NCI-H1105 treated with DMSO at 0.1 percent for 48 hours (cell line): ENCODE data around the gene KCNMA1.

Experiments
- DNase-seq: peaks from one replicate; lab custom pipeline; 2025; lab: John Stamatoyannopoulos, UW

Gene KCNMA1

DNA sequence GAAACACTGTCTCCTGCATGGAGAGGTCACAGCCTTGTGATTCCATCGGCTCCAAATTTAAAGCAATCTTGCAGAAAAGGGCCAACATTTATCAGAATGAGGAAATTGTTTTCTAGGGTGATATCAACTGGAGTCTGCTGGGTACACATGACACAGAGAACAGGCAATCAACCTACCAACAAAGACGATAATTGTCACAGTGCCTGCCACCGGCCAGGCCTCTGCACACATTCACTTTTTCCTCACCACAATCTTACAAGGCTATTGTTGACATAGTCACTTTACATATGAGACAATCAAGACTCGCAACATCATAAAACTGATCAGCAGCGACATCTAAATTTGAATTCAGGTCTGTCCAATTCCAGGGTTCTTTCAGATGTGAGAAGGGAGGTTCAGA, 189.4 kb downstream of the KCNMA1 start:
- DNase-seq: no peak

DNA sequence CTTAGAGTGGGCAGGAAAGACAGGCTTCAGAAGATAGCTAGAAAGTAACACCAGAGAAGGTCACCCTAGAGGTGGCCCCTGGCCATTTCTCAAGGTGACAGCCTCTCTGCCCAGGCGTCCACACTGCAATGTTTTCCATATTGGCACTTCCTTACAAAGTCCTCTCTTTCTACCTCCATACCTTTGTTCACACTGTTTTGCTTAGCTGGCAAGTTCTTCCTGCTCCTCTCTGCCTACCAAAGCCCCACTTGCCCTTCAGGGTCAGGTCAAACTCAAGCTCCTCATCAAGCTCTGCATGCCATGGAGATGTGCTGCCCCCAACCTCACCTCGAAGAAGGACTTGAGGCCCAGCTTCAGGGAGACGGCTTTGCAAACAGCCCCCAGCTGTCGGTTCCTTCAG, 190.9 kb downstream of the KCNMA1 start:
- DNase-seq: no peak

DNA sequence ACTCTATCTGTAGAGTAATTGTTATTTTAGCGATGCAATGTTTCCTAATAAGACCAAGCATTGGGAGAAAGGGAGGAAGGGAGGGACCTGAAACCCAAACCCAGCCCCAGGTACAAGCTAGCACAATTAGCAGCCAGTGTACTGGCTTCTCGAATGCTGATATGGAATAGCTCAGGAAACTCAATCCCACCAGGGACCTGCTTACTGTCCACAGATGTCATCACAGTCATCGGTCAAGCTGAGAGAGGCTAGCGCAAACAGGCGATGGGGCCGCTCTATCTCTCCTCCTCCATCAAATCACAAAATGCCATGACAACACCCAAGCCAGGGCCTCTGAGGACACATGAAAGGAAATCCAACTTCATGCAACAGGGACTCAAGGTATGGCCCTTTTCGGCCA, 192.1 kb downstream of the KCNMA1 start:
- no peak for DNase-seq

DNA sequence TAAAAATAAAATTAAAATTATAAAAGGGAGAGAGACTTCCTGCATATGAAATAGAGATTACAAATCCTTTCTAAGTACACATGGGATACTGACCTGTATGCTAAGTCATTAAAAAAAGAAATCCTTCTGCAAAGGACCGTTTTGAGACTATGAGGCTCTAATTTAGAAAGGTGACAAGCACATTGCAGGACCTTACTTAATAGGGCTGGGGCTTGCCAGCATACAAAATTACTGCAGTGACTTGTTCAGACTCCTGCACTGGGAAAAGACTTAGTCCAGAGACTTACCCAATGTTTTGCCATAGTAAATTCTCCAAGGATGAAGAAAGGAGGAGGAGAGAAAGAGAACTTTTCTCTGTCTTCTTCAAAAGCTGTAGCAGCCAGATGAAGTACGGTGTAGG, 193.6 kb downstream of the KCNMA1 start:
- no peak for DNase-seq

DNA sequence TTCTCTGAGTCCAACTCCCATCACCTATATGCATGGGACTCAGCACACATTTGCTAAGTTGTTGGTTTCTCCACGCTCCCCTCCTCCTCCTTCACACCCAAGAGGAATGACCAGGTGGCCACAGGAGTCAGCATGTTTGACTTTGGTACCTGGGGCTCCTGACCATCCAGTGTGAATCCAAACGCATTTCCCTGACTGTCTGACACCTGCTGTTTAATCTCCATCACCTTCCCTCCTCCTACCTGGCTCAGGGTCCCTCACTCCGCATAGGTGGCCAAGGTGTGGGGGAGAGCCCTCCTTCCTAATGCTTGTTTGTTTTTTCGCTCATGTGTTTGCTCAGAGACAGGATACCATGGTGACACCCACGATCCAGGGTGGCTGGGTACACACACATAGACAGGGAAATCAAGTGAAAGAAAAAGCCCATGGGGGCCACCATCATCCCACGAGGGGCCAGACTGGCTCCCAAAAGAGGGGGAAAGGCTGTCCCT, 194.9 kb downstream of the KCNMA1 start:
- no peak for DNase-seq

DNA sequence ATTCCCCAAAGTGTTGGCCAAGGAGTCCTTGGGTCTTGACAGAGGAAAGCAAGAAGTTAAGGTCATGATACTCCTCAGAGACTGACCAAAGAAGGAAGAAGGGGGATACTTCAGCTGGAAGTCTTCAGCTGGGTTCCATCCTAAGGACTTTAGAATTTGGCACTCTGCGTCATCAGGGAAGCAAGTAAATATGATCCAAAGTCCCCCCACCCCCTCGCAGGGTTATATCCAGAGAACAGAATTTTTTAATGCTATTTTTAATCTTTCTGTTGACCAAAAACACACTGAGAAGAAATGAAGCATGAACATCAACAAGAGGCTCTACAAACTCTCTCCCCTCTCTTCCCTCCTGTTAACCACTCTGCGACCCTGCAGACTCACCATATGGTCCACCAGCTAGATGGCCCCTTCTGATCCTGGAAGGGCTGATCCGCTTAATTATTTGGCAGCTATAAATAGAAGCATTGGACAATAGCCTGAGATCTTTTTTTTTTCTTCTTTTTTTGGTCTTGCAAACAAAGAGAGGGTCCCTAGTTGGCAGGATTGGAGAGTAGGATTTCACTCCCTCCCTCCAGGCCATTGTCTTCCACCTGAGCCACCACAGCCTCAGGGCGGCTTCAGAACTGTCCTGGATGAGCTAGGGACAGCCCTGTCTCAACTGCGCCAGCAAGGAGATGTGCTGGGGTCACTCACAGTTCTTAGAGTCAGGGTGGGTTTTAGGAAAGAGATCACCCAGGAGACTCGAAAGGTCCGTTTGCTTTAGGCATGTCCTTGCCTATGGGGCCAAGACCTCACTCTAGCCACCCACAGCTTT, 196.0 kb downstream of the KCNMA1 start:
- no peak for DNase-seq

DNA sequence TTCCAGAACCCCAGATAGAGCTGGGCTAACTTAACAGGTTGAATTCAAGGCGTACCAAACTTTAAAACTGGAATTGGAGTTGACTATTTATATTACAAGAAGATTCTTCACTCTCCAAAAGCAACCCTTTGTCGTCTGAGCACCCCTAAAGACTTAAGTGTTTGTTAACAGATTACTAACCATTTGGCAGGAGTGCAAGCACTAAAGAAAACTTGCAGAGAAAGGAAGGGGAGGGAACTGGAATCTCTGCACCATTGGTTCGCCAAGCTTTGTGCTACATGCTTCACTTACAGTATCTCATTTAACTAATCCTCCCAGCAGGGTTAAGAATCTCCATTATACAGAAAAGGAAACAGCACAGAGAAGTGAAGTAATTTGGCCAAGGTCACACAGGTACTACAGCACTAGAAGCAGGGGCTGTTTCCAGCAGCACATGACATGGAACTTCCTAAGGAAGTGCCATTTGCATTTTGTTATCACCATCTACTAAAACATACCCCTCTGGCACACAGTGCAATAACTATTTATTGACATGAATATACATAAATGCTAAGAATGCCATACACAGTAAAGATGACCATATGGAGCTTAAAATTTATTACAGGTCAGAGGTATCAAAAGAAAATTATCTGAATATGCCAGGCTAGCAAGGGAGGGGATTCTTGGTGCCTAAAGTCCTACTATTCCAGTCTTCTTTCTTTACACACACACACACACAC, 201.2 kb downstream of the KCNMA1 start:
- DNase-seq: no peak

DNA sequence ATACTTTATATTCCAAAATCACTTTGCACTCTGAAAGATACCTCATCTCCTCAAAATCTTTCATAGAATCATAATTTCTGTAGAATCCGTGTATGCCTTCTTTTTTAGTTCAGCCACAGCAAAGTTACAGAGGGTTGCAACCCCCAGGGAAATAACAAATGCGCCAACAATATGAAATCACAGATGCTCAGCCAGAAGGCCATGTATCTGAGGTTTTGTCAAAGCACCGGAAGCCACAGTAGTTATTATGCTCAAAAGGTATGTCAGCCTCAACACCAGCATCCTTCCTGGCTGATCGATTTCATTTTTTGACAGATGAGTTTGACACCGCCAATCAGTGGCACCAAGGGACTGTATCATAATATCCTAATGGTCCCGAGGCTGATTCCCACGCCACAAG, 204.1 kb downstream of the KCNMA1 start:
- DNase-seq: no peak

DNA sequence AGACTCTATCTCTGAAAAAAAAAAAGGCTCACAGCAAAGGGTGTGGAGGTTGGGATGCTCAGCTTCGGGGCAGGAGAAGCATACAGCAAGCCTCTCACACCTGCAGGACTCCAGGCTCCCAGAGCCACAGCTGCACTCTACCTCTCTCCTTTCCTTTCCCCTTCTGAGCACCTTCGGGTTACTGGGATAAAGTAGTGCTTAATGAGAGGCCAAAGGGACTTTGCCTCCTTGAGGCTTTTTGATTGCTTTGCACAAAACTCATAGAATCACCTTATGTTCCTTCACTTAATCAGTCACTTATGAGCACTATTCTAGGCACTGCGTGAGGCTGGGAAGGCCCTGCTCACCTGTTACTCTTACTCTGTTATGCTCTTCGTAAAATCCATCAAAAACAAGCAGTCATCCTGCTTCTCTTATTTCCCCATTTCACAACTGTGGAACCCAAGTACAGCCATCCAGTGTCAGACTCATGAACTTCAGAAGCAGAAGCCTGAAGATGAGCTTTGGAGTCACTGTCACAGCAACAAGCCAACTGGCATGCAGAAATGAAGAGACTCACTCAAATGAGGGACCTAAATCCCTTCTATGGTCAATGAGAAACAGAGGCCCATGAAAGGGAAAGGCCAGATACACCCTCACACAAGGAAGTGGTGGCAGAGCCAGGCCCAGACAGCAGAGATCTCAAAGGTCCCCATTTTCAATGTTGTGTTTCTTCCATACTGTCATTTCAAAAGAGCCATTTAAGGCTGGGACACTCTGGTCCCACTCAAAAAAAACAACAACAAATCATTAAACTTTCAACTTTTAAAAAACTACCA, 205.4 kb downstream of the KCNMA1 start:
- DNase-seq: no peak

DNA sequence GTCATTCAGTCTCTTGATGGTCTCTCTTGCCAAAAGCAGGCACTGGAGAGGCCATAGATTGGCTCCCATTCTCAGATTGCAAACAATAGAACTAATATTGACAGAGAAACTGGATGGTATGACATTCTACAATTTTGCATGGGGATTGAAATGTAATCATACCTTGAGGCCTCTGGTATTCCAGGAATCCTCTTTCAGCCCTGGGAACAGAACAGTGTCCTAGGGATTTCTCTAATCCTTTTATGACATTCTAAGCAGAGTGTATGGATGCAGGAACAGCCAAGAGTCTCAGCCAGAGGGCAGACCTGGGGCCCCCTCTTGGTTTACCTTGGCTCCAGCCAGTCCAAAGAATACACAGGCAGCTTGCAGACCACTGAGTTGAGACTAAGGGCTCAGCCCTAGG, 206.4 kb downstream of the KCNMA1 start:
- DNase-seq: no peak

DNA sequence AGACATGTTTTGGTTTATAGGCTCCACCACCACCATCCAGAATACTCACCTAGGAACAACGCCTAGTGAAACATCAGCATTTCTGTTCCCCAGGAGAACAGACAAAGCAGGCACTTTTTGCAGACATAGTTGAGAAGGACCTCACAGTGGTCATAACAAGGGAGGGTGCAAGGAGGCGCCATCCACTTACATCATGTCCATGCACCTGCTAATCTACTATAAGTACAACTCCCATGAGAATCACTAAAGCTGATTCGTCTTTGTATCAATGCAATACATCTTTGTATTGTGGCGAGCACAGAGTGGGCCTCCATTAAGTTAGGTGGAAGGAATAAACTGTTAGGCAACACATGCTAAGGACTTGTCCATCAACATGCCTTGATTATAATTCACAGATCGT, 207.1 kb downstream of the KCNMA1 start:
- no peak for DNase-seq

DNA sequence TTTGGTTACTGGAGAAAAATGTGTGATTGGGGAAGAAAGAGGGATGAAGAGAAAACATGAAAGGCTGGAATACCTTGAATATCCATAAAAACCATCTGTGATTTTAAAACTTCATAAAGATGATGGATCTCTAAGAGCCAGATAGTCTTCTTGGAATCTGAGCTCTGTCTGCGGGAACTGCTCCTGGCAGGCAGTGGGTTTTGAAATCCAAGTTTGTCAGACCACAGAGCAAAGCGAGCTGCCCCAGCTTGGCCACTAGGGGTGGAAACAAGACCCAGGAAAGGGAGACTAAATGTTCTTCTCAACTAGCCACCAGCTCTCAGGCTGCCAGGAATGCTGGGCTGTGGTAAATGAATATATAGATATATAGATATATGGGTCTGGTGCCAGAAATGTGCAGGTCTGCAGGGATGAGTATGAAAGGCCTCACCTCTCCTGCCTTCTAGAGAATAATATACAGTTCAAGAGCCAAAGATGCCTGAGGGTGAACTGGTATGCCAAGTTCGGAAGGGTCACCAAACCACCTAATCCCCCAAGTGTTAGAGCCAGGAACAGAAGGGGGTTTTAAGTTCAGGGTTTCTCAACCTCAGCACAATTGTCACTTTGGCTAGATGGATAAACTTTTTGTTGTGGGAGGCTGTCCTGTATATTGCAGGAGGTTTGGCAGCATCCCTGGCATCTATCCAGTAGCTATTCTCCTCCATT, 208.8 kb downstream of the KCNMA1 start:
- DNase-seq: no peak

DNA sequence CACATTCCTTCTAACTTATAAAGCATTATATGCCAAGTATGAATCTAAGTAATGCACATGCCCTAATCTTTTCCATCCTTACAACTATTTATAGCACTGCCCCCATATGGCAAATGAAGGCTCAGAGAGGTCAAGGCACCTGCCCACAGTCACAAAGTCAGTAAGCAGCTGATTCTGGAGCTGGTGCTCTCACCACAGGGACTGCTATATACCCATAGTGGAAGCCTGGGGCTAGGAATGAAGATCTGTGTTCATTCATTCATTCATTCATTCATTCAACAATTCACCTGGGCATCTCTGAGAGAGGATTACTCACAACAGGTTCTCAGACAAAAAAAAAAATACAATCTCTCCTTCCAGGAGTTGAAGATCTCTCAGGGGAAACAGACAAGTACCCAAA, 213.4 kb downstream of the KCNMA1 start:
- no peak for DNase-seq

DNA sequence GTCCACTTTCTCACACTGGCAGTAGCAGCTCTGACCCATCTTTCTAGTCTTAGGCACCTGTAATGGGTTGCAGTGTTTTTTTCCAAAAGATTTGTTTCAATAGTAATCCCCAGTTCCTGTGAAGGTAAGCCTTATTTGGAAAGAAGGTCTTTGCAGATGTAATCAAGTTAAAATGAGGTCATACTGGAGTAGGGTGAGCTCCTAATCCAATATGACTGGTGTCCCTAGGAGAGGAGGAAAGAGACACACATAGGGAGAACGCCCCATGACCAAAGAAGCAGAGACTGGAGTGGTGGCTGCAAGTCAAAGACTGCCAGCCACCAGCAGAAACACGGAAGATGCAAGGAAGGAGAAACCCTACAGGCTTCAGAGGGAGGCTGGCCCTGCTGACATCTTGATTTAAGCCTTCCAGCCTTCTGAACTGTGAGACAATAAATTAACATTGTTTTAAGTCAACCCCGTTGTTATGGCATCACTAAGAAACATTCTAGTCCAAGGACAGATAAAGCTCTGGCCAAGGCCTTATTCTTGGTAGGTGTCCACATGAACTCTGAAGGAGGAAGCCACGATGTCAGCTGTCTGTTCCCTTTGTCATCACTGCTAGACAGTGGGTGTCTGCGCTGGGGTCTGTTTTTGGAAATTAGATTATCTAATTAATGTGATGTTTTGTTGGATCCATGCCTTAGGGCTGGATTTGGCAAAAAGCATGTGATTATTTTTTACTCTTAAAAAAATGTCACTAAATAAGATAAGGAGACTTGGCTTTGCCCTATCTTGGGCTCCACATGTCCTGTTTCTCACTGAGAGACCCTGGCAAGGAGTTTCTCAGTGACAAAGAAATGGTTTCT, 214.9 kb downstream of the KCNMA1 start:
- DNase-seq: no peak

DNA sequence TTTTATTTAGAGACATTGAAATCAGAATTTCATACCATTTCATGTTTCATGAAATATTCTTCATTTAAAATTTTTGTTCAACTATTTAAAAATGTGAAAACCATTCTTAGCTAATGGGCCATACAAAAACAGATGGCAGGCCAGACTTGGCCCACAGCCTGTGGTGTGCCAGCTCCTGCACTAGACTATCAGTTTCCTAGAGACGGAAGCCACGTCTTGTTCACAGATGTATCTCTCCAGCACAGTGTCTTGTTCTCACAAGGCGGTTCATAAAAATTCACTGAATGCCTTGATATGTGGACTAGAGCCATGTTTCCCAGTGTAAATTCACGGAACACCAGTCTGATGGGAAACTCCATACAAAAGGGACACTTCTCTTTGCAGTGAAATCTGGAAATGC, 216.0 kb downstream of the KCNMA1 start:
- no peak for DNase-seq

DNA sequence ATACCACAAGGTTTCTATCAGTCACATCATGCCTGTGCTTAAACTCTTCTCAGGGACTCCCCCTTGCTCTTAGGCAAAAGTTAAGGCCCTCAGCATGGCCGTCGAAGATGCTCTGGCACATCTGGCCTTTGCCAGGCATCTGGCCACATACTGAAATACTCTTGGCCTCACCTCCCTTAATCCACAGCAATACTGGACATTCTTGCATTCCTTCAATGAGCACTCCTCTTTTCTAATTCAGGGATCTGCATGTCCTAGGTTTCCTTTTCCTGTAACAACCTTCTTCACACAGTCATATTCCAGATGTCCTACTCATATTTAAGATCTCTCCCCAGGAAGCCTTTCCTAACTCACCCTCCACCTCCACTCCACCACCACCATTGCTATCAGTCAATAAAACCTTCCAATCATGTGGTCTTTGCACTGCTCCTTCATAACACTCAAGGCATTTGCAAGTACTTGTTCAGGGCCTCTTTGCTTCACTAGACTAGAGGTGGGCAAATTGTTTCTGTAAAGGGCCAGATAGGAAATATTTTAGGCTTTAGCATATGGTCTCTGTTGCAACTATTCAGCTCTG, 216.6 kb downstream of the KCNMA1 start:
- no peak for DNase-seq

DNA sequence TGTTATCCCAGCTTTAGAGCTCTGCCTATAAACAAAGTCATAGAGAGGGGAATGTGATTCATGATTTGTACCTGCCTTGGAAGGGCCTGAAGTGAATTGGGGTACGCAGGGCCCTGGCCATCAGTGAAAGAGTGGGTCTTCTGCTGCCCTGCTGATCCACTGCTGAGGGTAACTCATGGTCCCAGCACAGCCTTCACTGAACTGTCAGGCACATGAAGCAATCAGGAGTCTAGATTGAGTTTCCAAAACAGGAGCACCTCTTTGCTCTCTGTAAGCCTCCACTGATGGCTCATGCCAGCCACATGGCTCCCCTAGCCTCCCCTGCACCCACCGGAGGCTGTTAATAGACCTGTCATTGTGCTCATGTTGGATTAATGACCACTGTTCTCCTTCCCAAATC, 217.6 kb downstream of the KCNMA1 start:
- DNase-seq: no peak

DNA sequence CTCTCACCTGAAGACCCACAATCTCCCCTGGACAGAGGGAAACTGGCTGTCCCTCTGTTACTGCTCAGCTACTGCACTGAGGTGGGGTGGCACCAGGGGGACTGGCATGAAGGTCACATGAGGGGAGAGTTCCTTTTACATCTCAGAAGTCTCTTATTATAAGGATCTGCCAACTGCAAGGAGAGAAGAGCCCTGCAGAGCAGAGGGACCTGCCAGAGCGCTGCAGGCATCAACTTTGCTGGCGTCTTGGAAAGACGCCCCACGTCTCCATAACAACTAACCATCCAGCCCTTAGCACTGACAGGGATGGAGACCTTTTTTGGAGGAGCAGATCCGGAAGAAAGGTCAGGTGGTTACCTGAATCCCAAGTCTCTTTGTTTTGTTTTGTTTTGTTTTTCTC, 218.6 kb downstream of the KCNMA1 start:
- no peak for DNase-seq

DNA sequence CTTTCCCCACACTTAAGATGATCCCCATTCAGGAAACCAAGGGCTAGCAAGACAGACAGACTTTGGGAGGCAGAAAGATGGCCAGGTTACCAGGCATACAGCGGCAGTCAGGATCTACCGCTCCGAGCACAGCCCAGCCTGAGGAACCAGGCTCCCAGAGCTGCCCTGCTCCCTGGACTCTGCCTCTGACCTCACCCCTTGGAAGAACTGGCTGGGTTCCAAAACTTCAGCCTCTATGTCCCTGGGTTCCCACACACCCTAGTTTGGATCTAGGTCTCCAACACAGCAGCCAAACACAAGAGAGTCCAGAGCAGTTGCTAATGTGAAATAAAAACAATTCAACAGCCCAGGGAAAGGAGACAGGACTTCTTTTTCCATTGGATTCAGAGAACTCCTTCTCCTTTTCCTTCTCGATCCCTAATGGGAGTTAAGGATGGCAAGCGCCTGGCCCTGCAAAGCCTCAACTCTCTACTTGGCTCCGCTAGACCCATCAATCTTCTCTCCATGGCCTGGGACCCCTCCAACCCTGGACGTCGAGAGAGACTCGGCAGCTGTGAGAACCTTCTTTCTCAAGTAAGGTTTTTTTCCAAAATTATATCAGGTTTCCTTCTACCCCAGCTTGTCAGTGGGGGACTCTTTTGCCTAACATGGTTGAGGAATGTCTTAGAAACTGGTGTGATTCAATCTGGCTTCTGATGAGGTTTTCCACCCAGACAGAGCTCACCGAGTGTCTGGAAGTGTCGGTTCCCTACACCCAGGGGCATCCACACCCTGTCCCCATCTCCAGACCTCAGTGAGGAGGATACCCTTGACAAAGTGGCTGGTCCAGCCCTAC, 219.6 kb downstream of the KCNMA1 start:
- no peak for DNase-seq

DNA sequence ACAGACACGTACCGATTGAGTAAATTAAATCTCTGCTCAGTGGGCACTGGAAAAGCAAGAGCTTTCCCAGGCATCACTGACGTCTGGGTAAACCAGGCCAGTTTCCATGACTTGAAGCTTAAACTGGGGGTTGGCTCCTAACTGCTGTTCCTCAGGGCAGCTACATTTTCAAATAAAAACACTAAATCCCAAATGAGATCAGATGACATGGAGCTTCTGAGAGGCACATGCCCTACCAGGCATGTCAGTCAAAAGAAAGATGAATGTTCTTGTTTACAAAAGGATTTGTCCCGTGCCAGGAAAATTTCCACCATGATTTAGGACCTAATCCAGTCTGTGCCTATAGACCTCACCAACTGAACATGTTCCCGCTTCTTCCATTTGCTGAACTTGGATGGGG, 220.2 kb downstream of the KCNMA1 start:
- DNase-seq: no peak
